Measurements from ENCODE around the gene SMARCB1.

DNA sequence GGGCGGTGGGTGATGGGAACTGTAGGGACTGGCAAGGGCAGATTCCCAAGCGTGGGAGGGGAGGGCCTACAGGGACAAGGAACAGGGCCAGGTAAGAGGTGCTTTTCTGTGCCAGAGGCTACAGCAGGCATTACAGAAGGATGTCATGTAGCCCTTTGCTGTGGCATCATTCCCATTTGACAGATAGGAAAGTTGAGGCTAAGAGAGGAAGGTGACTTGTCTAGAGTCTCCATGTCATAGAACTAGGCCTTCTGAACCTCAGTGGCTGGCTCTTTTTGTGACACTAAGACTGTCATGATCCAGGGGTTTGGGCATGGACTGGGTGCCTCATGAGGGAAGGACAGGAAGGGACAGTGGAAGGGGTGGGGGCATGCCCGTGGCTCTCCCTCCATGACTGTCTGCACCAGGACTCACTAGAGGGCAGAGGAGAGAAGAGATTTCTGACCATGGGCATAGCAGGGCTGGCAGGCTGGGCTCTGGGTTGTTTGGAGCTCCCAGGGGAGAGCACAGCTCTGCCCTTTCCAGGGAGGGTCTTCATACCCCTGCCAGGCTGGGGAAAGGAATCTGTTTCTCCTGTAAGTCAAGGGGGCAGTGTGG, 10.9 kb upstream of the SMARCB1 start:
- TF ChIP-seq, protein P1, sequence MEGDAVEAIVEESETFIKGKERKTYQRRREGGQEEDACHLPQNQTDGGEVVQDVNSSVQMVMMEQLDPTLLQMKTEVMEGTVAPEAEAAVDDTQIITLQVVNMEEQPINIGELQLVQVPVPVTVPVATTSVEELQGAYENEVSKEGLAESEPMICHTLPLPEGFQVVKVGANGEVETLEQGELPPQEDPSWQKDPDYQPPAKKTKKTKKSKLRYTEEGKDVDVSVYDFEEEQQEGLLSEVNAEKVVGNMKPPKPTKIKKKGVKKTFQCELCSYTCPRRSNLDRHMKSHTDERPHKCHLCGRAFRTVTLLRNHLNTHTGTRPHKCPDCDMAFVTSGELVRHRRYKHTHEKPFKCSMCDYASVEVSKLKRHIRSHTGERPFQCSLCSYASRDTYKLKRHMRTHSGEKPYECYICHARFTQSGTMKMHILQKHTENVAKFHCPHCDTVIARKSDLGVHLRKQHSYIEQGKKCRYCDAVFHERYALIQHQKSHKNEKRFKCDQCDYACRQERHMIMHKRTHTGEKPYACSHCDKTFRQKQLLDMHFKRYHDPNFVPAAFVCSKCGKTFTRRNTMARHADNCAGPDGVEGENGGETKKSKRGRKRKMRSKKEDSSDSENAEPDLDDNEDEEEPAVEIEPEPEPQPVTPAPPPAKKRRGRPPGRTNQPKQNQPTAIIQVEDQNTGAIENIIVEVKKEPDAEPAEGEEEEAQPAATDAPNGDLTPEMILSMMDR (conservative IDR thresholded peaks at IDR 0.05 in 1 of 2, IDR thresholded peaks at IDR 0.05 in 1 of 2; ENCODE audit: low read depth in 1 of 2, low read length in 2 of 2): no peak
- TF ChIP-seq EZH2 (IDR thresholded peaks at IDR 0.05; ENCODE audit: low read length, missing control alignments): no peak

Data from fibroblast of lung (primary cell).